Measurements from ENCODE around the gene CDK9. TPM values are rescaled to one million over a fixed set of nuclear protein-coding genes. Genes with fewer than 3 reads are reported as not detected.
A peak's percentile ranks its signal among the peaks of the same experiment; 100 is the strongest.

CDK9 gene
- total RNA-seq, 2 experiments from 2014 or later: 112 to 115 TPM

GRCh38 chr9:127785023-127785932, 556 bp upstream of the CDK9 start:
- CTCF ChIA-PET: interaction anchor here (0.7 to 7.3 kb wide), 17 partner anchors 10 to 307 kb away, joined by 3 to 90 read pairs (median 4); partner anchors contain the start of gene TOR2A
- H3K4me1 Mint-ChIP-seq: peaks cover 78% of the 10 kb centered on the region

GRCh38 chr9:127786773-127787104, 905 bp downstream of the CDK9 start:
- peak overlapping the region; percentile 97 for H3K4me3 Mint-ChIP-seq
- H3K9me3 Mint-ChIP-seq: no peaks in the 10 kb centered on the region
- CTCF ChIA-PET: interaction anchor here (0.9 to 4.6 kb wide), 9 partner anchors 10 to 156 kb away, joined by 3 to 36 read pairs (median 3); partner anchors contain the start of gene TOR2A
- peaks cover 69% of the 10 kb centered on the region for H3K4me1 Mint-ChIP-seq
- no peak for DNase-seq
- peaks cover 53% of the 10 kb centered on the region for H3K36me3 Mint-ChIP-seq (ENCODE audit: low read depth)
- POLR2A ChIA-PET: interaction anchor here (0.9 to 7.0 kb wide), 7 partner anchors 10 to 119 kb away, joined by 3 to 77 read pairs (median 9); partner anchors contain the start of gene TOR2A
- H3K27ac Mint-ChIP-seq: peak overlapping the region; percentile 81
- no peaks in the 10 kb centered on the region for H3K27me3 Mint-ChIP-seq

More at GRCh38 chr9:127785023-127785932, 556 bp upstream of the CDK9 start:
- peaks cover 41% of the 10 kb centered on the region for H3K36me3 Mint-ChIP-seq (ENCODE audit: low read depth)
- POLR2A ChIA-PET: interaction anchor here (0.6 to 7.0 kb wide), 30 partner anchors 9 to 388 kb away, joined by 3 to 77 read pairs (median 5); partner anchors contain the start of genes FPGS, LRSAM1, NAIF1 and RPL12
- DNase-seq: peak; percentile 93
- no peaks in the 10 kb centered on the region for H3K9me3 Mint-ChIP-seq
- H3K27ac Mint-ChIP-seq: peak overlapping the region; percentile 93
- H3K4me3 Mint-ChIP-seq: peak overlapping the region; percentile 97
- no peaks in the 10 kb centered on the region for H3K27me3 Mint-ChIP-seq

- POLR2A ChIA-PET: interaction anchor here (1.1 to 7.0 kb wide), 6 partner anchors 8 to 82 kb away, joined by 4 to 77 read pairs (median 9); partner anchors contain the start of gene TOR2A
- Mint-ChIP-seq H3K4me1 (peaks cover 57% of the 10 kb centered on the region), H3K4me3 (peak overlapping the region; percentile 48), H3K36me3 (ENCODE audit: low read depth) (peaks cover 63% of the 10 kb centered on the region), H3K27ac (peak overlapping the region; percentile 61), H3K27me3 (no peaks in the 10 kb centered on the region), H3K9me3 (no peaks in the 10 kb centered on the region)
- CTCF ChIA-PET: interaction anchor here (1.1 to 4.6 kb wide), 4 partner anchors 9 to 133 kb away, joined by 3 to 36 read pairs (median 13); partner anchors contain the start of gene TOR2A
- DNase-seq: peak; percentile 53
Observed at GRCh38 chr9:127788337-127789011, 2.6 kb downstream of the CDK9 start.

GRCh38 chr9:127789179-127789578, 3.3 kb downstream of the CDK9 start:
- no peak for DNase-seq
- POLR2A ChIA-PET: interaction anchor here (1.1 to 4.6 kb wide), 3 partner anchors 7 to 80 kb away, joined by 4 to 44 read pairs (median 4); no protein-coding TSS in a partner anchor
- Mint-ChIP-seq H3K27ac (no peak overlapping the region), H3K4me1 (peaks cover 50% of the 10 kb centered on the region), H3K36me3 (ENCODE audit: low read depth) (peaks cover 68% of the 10 kb centered on the region), H3K27me3 (no peaks in the 10 kb centered on the region), H3K9me3 (no peaks in the 10 kb centered on the region), H3K4me3 (no peak overlapping the region)
- CTCF ChIA-PET: interaction anchor here (0.8 to 1.1 kb wide), 2 partner anchors 9 to 81 kb away, joined by 3 read pairs; no protein-coding TSS in a partner anchor

- H3K4me1 Mint-ChIP-seq: peaks cover 44% of the 10 kb centered on the region
- peak overlapping the region; percentile 51 for H3K27ac Mint-ChIP-seq
Observed at GRCh38 chr9:127790094-127790855, 4.4 kb downstream of the CDK9 start.

GRCh38 chr9:127791085-127791484, 5.3 kb downstream of the CDK9 start:
- Mint-ChIP-seq H3K4me1 (peaks cover 49% of the 10 kb centered on the region), H3K27ac (no peak overlapping the region), H3K4me3 (no peak overlapping the region), H3K27me3 (no peaks in the 10 kb centered on the region), H3K36me3 (ENCODE audit: low read depth) (peaks cover 68% of the 10 kb centered on the region), H3K9me3 (no peaks in the 10 kb centered on the region)
- ChIA-PET CTCF (interaction anchor here (0.7 kb wide), 1 partner anchor 70 kb away, joined by 3 read pairs; no protein-coding TSS in a partner anchor), POLR2A (no interaction called here)
- DNase-seq: no peak

More at GRCh38 chr9:127790094-127790855, 4.4 kb downstream of the CDK9 start:
- no peak for DNase-seq
- POLR2A ChIA-PET: interaction anchor here (1.1 kb wide), 1 partner anchor 79 kb away, joined by 4 read pairs; no protein-coding TSS in a partner anchor
- H3K36me3 Mint-ChIP-seq (ENCODE audit: low read depth): peaks cover 68% of the 10 kb centered on the region
- H3K9me3 Mint-ChIP-seq: no peaks in the 10 kb centered on the region
- CTCF ChIA-PET: interaction anchor here (0.7 kb wide), 1 partner anchor 71 kb away, joined by 3 read pairs; no protein-coding TSS in a partner anchor
- H3K4me3 Mint-ChIP-seq: no peak overlapping the region
- H3K27me3 Mint-ChIP-seq: no peaks in the 10 kb centered on the region

- peaks cover 59% of the 10 kb centered on the region for H3K36me3 Mint-ChIP-seq (ENCODE audit: low read depth)
- no peak for DNase-seq
- no peaks in the 10 kb centered on the region for H3K9me3 Mint-ChIP-seq
- peak overlapping the region; percentile 16 for H3K27ac Mint-ChIP-seq
- H3K27me3 Mint-ChIP-seq: no peaks in the 10 kb centered on the region
- no peak overlapping the region for H3K4me3 Mint-ChIP-seq
- ChIA-PET POLR2A (interaction anchor here (0.6 to 1.7 kb wide), 12 partner anchors 10 to 390 kb away, joined by 3 to 5 read pairs (median 4); partner anchors contain the start of genes FPGS, SH2D3C, ST6GALNAC4 and TOR2A), CTCF (interaction anchor here (1.0 to 1.8 kb wide), 7 partner anchors 9 to 325 kb away, joined by 3 to 9 read pairs (median 4); partner anchors contain the start of gene TOR2A)
- H3K4me1 Mint-ChIP-seq: peaks cover 52% of the 10 kb centered on the region
Observed at GRCh38 chr9:127792417-127793031, 6.7 kb downstream of the CDK9 start.

GRCh38 chr9:127793093-127793708, 7.4 kb downstream of the CDK9 start:
- H3K4me3 Mint-ChIP-seq: no peak overlapping the region
- peak overlapping the region; percentile 50 for H3K27ac Mint-ChIP-seq
- no peak for DNase-seq
- H3K9me3 Mint-ChIP-seq: no peaks in the 10 kb centered on the region
- H3K27me3 Mint-ChIP-seq: no peaks in the 10 kb centered on the region
- peaks cover 50% of the 10 kb centered on the region for H3K4me1 Mint-ChIP-seq
- peaks cover 52% of the 10 kb centered on the region for H3K36me3 Mint-ChIP-seq (ENCODE audit: low read depth)
- ChIA-PET CTCF (interaction anchor here (1.0 to 1.8 kb wide), 6 partner anchors 10 to 128 kb away, joined by 3 to 9 read pairs (median 5); partner anchors contain the start of gene TOR2A), POLR2A (interaction anchor here (0.8 to 1.7 kb wide), 11 partner anchors 9 to 128 kb away, joined by 3 to 5 read pairs (median 4); partner anchors contain the start of genes FPGS, SH2D3C, ST6GALNAC4 and TOR2A)

- POLR2A ChIA-PET: interaction anchor here (1.3 to 4.9 kb wide), 2 partner anchors 7 to 14 kb away, joined by 3 to 44 read pairs; partner anchors contain the start of gene CDK9
- Mint-ChIP-seq H3K4me3 (no peak overlapping the region), H3K36me3 (ENCODE audit: low read depth) (peaks cover 42% of the 10 kb centered on the region), H3K27ac (no peak overlapping the region), H3K27me3 (no peaks in the 10 kb centered on the region), H3K4me1 (peaks cover 40% of the 10 kb centered on the region), H3K9me3 (no peaks in the 10 kb centered on the region)
- DNase-seq: no peak
- CTCF ChIA-PET: interaction anchor here (1.3 to 1.7 kb wide), 2 partner anchors 59 kb away, joined by 3 to 6 read pairs; partner anchors contain the start of gene TOR2A
Observed at GRCh38 chr9:127794001-127794791, 8.4 kb downstream of the CDK9 start.

GRCh38 chr9:127796225-127796813, 10.5 kb downstream of the CDK9 start:
- POLR2A ChIA-PET: interaction anchor here (0.6 to 4.9 kb wide), 3 partner anchors 9 to 66 kb away, joined by 3 to 44 read pairs (median 3); partner anchors contain the start of gene CDK9
- Mint-ChIP-seq H3K27me3 (no peaks in the 10 kb centered on the region), H3K4me3 (peak overlapping the region; percentile 35), H3K27ac (peak overlapping the region; percentile 68), H3K9me3 (no peaks in the 10 kb centered on the region), H3K4me1 (peaks cover 32% of the 10 kb centered on the region), H3K36me3 (ENCODE audit: low read depth) (peaks cover 23% of the 10 kb centered on the region)
- CTCF ChIA-PET: interaction anchor here (0.6 to 0.9 kb wide), 2 partner anchors 9 to 264 kb away, joined by 3 to 5 read pairs; no protein-coding TSS in a partner anchor
- no peak for DNase-seq

Measured in activated CD4-positive, alpha-beta memory T cell treated with anti-CD3 and anti-CD28 coated beads, Interleukin-2, amount 10 ng/mL, durations not matched to agents 7 days and 5 days (primary cell).